GM12892 (cell line): ENCODE measurements around the gene TUBGCP3.

Experiments
- DNase-seq: peaks from one replicate; pipeline ENCODE4 v3.0.0; 2011; ENCODE audit not compliant: insufficient read length
- FAIRE-seq: peaks from 2 replicates; lab custom pipeline; 2011; peaks lifted over from hg19 to GRCh38; lab: Jason Lieb, UNC
- POLR2A ChIP-seq: IDR thresholded peaks from 2 replicates; pipeline ENCODE4 v1.6.1; 2011; ENCODE audit warnings: low read depth, low read length, control low read depth
- POLR2AphosphoS5 ChIP-seq: IDR thresholded peaks from 2 replicates; pipeline ENCODE4 v1.6.1; 2011; ENCODE audit warnings: low read depth, low read length, control low read depth
- TAF1 ChIP-seq: IDR thresholded peaks from 2 replicates; pipeline ENCODE4 v1.6.1; 2011; ENCODE audit warnings: low read depth, mild to moderate bottlenecking, control low read depth, low read length, borderline replicate concordance

The TUBGCP3 gene

DNA sequence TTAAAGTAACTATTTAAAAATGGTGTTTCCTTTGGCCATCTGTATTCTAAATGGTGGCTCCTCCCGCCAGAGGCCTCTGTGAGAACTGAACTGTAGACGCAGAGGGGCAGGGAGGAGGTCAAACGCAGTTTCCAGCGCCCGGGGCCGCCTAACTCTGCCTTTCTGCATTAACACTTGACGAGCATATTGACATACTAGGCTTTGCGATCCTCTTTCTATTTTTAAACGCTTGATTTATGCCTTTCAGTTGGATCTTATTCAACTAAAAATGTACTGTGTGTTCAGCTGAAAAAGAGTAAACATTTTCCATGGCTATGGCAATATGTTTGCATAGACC is 137.1 kb downstream of the TUBGCP3 start:
- TF ChIP-seq POLR2A: no peak
- TF ChIP-seq POLR2AphosphoS5: no peak
- no peak for TF ChIP-seq TAF1
- no peak for DNase-seq
- no peak for FAIRE-seq

DNA sequence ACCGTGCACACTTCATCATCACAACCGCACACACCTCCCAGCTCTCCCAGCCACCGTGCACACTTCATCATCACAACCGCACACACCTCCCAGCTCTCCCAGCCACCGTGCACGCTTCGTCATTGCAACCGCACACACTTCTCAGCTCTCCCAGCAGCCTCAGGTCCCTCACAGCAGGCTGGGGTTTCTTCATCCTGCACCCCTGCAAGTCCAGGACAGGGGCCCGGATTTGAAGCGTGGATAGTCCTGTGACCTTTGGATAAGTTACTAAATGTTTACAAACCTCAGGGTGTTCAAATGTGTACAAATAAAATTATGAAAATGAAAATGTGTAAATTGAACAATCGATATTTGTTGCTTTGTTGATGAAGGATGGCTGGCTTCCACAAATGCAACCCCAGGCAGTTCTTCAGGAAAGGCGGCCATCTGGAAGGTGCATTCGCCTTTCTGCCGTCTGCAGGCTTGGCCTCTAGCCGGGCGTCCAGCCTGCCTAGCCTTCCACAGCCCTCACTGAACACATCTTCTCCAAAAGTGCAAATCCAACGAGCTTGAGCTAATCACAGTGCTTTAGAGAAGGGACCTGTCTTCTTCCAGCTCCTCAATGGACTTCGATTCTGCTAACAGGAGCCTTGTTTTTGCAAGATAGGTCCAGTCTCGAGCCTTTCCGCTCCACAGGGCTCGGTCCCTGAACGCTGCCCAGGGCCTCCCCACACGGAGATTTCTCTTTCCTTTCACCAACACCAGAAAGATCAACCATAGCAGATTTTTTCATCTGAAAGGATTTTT is 137.6 kb downstream of the TUBGCP3 start:
- no peak for TF ChIP-seq TAF1
- no peak for TF ChIP-seq POLR2A
- DNase-seq (no peak), FAIRE-seq (no peak)

DNA sequence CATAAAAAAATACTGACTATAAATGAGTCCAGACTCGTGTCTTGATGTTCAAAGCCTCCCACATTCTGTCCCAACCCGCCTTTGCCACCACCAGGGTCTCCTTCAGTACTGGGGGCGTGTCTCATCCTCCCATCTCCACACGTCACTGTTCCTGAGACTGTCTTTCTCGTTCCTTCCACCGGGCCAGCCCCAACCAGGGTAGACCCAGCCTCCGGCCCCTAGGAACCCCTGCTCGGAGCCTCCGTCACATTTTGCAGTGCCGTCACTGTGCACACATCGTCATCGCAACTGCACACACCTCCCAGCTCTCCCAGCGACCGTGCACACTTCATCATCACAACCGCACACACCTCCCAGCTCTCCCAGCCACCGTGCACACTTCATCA is 138.4 kb downstream of the TUBGCP3 start:
- no peak for FAIRE-seq
- no peak for DNase-seq
- TF ChIP-seq TAF1: no peak

DNA sequence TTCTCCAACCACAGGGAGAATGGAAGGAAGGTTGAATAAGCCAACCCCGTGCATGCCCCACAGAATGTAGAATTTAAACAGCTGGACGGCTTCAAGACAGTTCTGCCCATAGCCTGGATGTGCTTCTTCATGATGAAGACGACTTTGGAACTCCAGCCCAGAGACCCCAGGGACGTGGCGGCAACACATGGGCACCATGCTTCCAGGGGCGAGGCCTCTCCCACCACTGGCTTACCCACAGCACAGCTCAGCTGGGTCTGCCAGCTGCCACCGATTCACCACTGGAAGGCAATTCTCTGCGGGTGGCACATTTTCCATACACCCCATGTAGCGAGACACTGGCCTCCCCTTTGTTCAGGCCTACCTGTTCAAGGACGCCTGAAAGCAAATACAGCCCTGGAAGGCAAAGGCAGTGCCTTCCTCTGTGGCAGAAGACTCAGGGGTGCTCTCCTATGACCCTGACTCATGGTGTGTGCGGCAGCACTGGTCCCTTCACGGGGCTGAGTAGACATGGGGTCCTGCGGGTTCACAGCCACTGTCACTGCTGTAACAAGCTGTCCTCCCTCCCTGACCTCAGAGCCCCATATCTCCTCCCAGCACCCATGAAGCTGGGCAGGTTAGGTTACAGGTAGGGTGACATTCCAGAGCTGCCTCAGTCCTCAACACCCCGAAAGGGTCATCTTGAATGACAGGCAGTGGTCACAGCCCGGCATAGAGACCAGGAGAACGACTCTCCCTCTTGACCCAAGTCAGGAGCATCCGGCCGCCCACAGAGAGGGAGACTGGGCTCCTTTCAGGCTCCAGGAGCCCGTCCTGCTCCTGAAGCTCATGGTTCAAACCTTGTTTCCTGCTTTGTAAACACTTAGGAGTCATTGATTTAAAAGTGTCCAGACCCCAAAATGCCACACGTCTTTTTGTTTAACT is 139.1 kb downstream of the TUBGCP3 start:
- no peak for FAIRE-seq
- no peak for TF ChIP-seq TAF1
- TF ChIP-seq POLR2AphosphoS5: no peak
- TF ChIP-seq POLR2A: no peak
- DNase-seq: no peak

DNA sequence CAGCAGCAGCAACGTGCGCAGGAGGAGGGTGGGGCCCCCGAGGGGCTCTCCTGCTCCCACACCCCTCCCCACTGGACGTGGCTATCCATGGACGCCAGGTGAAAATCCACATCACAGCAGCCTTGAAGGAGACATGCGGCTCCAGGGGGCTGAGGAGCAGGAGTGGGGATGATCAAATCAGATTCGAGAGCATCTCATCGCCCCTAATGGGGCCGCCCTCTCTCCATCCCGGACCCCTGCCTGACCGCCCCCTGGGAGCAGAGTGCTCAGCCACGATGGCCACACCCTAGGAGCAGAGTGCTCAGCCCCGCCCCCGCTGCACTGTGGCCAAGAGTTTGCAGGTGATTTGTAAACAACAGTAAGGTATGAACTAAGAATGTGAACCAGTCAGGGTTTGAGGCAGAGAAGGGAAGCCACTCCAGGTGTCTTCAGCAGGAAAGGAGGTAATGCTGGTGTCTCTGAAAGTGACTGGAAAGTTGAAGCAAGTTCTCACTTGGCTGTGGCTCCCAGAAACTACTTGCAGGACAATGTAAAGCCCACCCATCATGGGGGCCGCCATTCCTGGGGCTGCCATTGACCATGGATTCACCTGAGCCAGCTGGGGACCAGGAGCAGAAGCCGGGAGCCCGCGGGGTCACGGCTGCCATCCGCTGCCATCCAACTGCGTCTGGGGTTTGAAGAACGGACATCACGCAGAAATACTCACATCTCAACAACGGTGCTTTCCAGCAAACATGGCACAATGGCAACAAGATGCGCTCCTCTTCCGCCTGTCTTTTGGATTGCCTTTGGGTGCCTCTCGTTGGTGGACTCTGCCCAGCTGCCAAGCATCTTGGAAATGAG is 140.0 kb downstream of the TUBGCP3 start:
- DNase-seq (no peak), FAIRE-seq (no peak)
- no peak for TF ChIP-seq TAF1
- TF ChIP-seq POLR2A: no peak
- TF ChIP-seq POLR2AphosphoS5: no peak

DNA sequence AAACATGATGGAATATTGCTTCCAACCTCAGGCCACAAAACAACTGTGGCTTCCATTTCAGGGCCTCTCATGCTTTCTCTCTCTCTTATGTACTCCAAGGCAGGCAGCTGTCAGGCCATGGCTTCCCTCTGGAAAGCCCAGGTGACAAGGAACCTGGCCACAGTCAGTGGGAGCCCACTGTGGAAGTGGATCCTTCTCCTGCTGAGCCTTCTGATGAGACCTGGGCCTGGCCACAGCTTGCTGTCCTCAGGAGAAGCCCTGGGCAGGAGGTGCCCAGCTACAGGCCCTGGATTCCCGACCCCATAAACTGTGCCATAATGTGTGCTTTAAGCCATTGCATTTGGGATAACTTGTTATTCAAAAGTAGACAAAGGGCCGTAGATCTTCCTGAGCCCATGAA is 140.6 kb downstream of the TUBGCP3 start:
- no peak for TF ChIP-seq POLR2AphosphoS5
- no peak for TF ChIP-seq POLR2A
- no peak for TF ChIP-seq TAF1
- no peak for DNase-seq
- no peak for FAIRE-seq

DNA sequence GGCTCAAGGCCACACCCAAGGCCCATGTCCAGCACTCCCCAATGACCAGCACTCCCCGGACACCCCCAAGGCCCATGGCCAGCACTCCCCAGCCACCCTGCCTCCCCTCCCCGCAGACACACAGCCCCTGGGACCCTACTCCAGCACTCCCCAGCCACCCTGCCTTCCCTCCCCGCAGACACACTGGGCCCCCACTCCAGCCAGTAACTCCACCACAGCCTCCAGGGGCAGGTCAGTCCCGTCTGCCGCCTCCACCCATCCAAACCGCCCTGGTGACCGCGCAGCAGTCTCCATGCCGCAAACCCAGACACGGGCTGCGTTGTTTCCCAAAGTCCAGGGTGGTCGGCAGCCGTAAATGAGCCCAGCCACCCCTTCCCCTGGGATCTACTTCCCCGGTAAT is 141.1 kb downstream of the TUBGCP3 start:
- no peak for FAIRE-seq
- no peak for TF ChIP-seq POLR2AphosphoS5
- no peak for TF ChIP-seq POLR2A
- no peak for TF ChIP-seq TAF1
- DNase-seq: no peak

DNA sequence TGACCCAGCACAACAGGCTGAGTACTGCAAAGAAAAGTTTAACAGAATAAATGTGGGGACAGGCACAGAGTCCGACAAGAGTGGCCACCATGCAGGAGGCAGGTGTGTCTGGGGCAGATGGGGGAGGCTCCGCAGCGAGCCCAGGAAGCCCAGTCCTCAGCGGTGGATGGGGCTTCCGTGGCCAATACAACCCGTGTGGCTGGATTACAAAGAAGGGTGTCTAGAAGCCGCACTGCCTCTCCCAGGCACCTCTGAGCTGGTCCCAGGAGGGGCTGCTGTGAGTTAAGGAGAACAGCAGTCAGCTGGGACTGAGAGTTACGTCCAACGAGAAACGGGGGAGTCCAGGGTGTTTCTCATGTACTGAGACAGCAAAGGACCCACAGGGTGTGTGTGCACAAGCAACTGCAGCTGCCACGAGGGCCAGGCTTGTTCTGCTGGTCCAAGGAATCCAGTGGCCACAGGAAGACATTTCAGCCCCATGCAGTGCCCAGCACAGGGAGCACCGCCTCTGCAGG is 141.5 kb downstream of the TUBGCP3 start:
- TF ChIP-seq POLR2AphosphoS5 (no peak), TAF1 (no peak), POLR2A (no peak)
- DNase-seq (no peak), FAIRE-seq (no peak)

DNA sequence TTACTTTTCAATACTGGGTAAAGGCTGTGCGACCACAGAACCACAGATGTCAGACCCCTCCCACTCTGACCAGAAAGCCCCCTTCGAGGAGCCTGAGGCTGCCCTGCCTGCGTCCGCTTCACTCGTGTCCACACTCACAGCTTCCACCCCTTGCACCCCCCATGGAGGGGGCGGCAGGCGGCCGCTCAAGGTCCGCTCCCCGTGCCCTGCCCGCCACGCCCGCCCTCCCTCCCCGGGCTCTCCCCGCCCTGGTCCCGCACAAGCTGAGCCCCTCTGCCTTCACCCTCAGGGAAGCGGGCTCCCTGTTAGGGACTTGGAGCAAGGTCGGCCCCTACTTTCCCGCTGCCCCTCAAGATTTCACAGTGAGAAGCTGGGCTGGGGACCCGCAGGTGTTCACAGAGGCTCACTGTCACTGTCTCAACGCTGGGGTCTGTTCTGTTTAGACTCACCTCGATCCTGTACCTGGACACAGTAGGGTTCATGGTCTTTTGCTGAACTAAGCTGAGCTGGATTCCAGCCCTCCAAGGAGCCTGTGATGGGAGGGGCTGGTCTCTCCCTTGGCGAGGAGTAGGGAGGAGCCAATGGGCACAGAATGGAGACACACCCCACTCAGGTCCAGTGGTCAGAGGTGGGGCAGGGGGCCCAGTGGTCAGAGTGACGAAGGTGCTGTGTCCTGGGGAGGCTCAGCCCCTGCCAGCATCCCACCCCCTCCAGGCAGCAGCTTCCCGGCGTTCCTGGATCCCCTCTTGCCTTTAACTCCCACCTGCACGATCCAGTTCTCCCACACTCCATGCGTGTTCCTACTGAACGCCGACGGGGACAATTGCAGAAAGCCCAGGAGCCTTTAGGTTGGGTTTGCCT is 142.3 kb downstream of the TUBGCP3 start:
- TF ChIP-seq TAF1: no peak
- TF ChIP-seq POLR2A: no peak
- TF ChIP-seq POLR2AphosphoS5: no peak
- no peak for DNase-seq
- no peak for FAIRE-seq

DNA sequence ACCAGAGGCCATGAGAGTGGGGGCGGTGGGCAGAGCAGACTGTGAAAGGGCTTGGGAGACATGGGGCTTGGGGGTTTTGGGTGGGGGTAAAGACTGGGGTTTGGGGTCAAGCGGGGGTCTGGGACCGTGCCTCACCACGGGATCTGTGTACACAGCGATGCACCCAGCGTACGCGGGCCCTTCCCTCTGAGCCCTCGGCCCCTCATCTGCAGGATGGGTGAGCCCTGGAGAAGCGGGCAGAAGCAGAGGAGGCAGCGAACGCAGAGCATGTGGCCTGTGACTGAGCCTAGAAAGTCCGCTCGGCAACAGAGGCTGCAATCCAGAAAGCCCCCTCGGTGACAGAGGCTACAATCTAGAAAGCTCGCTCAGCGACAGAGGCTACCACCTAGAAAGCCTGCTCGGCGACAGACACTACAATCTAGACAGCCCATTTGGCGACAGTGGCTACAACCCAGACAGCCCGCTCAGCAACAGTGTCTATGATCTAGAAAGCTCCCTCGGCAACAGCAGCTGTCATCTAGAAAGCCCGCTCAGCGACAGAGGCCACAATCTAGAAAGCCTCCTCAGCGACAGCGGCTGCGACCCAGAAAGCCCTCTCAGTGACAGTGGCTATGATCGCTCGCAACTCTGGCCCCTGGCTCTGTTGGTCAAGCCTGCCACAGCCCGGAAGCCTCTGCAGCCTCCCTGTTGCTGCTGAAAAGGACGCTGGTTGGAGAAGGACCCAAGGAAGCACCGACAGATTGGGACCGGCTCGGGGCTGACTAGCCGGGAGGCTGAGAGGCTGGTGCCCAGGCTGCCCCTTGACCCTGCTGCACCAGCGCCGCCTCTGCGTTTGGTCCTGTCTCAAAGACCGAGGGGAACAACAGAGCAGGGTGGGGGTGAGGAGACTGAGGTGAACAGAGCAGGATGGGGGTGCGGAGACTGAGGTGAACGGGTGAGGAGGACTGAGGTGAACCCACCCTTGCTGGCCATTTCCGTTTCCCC is 143.2 kb downstream of the TUBGCP3 start:
- no peak for TF ChIP-seq POLR2AphosphoS5
- no peak for TF ChIP-seq TAF1
- no peak for TF ChIP-seq POLR2A
- no peak for FAIRE-seq
- DNase-seq: no peak
